Skeletal muscle cell (primary cell): Measurements from ENCODE around the gene TFEB.

ENCODE experiments used
- DNase-seq: peaks from one replicate; pipeline ENCODE4 v3.0.0-alpha.2; 2010; ENCODE audit warnings: low read depth
- H3K4me3 ChIP-seq: 2 replicates; pipeline ENCODE4 v1.5.1; 2011; ENCODE audit warnings: low read depth, mild to moderate bottlenecking, control low read depth, low read length, moderate library complexity

Gene TFEB

GRCh38 chr6:41697861-41698781 is 37.3 kb downstream of the TFEB start:
- DNase-seq, result peak; percentile 89
- H3K4me3 ChIP-seq, result no peak overlapping the region

- DNase-seq, result no peak
- no peak overlapping the region for H3K4me3 ChIP-seq
Measured at GRCh38 chr6:41696788-41697187, 38.6 kb downstream of the TFEB start.

GRCh38 chr6:41695825-41696224 is 39.6 kb downstream of the TFEB start:
- no peak for DNase-seq
- no peak overlapping the region for H3K4me3 ChIP-seq

- H3K4me3 ChIP-seq, result no peak overlapping the region
- no peak for DNase-seq
Measured at GRCh38 chr6:41694815-41695526, 40.4 kb downstream of the TFEB start.

GRCh38 chr6:41693281-41694240 is 41.8 kb downstream of the TFEB start:
- DNase-seq, result no peak
- no peak overlapping the region for H3K4me3 ChIP-seq

- no peak overlapping the region for H3K4me3 ChIP-seq
- DNase-seq, result no peak
Measured at GRCh38 chr6:41692730-41693129, 42.7 kb downstream of the TFEB start.

- no peak overlapping the region for H3K4me3 ChIP-seq
- DNase-seq, result no peak
Measured at GRCh38 chr6:41692080-41692675, 43.2 kb downstream of the TFEB start.

- no peak for DNase-seq
Measured at GRCh38 chr6:41691426-41692079, 43.9 kb downstream of the TFEB start.

GRCh38 chr6:41690541-41691330 is 44.7 kb downstream of the TFEB start:
- DNase-seq, result no peak
- no peak overlapping the region for H3K4me3 ChIP-seq

More at GRCh38 chr6:41691426-41692079, 43.9 kb downstream of the TFEB start:
- H3K4me3 ChIP-seq, result no peak overlapping the region

GRCh38 chr6:41689171-41690008 is 46.0 kb downstream of the TFEB start:
- no peak overlapping the region for H3K4me3 ChIP-seq
- DNase-seq, result no peak

GRCh38 chr6:41688256-41688965 is 47.0 kb downstream of the TFEB start:
- H3K4me3 ChIP-seq, result no peak overlapping the region
- DNase-seq, result no peak

- no peak overlapping the region for H3K4me3 ChIP-seq
- DNase-seq, result no peak
Measured at GRCh38 chr6:41687501-41688175, 47.8 kb downstream of the TFEB start.

GRCh38 chr6:41685641-41686380 is 49.6 kb downstream of the TFEB start:
- no peak for DNase-seq
- H3K4me3 ChIP-seq, result no peak overlapping the region

GRCh38 chr6:41684311-41685180 is 50.9 kb downstream of the TFEB start:
- H3K4me3 ChIP-seq, result no peak overlapping the region
- DNase-seq, result no peak
